Measurements from ENCODE around the gene MYO1B.

- TF ChIP-seq CTCF (IDR thresholded peaks at IDR 0.05) (no peak), ZFX (IDR thresholded peaks at IDR 0.05; ENCODE audit: borderline replicate concordance) (no peak)
Observed at GRCh38 chr2:191316246-191316994, 71.2 kb downstream of the MYO1B start.

All from 22Rv1 (cell line).